Measurements from ENCODE around the gene H2AZ2.
A peak's percentile ranks its signal among the peaks of the same experiment; 100 is the strongest.

The H2AZ2 gene

GRCh38 chr7:44882899-44883298, 35.0 kb upstream of the H2AZ2 start:
- POLR2A ChIA-PET, result no interaction called here
- Histone ChIP-seq H3K4me3 (ENCODE audit: control insufficient read depth in 1 of 7, extremely low read depth in 1 of 7, insufficient read depth in 4 of 7, low read depth in 2 of 7, low read length in 6 of 7) (peak overlapping the region in 3 of 7 experiments; percentile 73 to 91 (median 76)), H3K9me3 (ENCODE audit: control extremely low read depth in 1 of 5, control insufficient read depth in 4 of 5, insufficient read depth in 2 of 5, low read depth in 1 of 5, low read length in 4 of 5) (no peaks in the 10 kb centered on the region), H3K27ac (ENCODE audit: insufficient read depth in 1 of 2, low read depth in 1 of 2, low read length in 2 of 2, poor library complexity in 1 of 2, severe bottlenecking in 2 of 2) (peak overlapping the region in 1 of 2 experiments; percentile 65), H3K36me3 (ENCODE audit: control insufficient read depth in 4 of 4, insufficient read depth in 4 of 4, low read length in 3 of 4) (peaks cover 4 to 22% (median 7%) of the 10 kb centered on the region in 4 experiments), H3K4me1 (ENCODE audit: control extremely low read depth in 1 of 4, control insufficient read depth in 4 of 4, insufficient read depth in 4 of 4, low read length in 3 of 4) (peaks cover 40 to 66% (median 56%) of the 10 kb centered on the region in 4 experiments), H3K27me3 (replicated peaks in 2 of 5; ENCODE audit: control insufficient read depth in 4 of 5, insufficient read depth in 5 of 5, low read length in 4 of 5) (no peaks in the 10 kb centered on the region)
- DNase-seq, result no peak
- CTCF ChIA-PET, result interaction anchor here (1.5 to 3.5 kb wide), 4 partner anchors 11 to 91 kb away, joined by 5 to 22 read pairs (median 8); no protein-coding TSS in a partner anchor
- no CpG with 5 or more reads among the region's 3 CpGs for WGBS (ENCODE audit: insufficient coverage)

- ChIA-PET POLR2A (interaction anchor here (0.7 to 1.1 kb wide), 3 partner anchors 24 to 122 kb away, joined by 3 read pairs; no protein-coding TSS in a partner anchor), CTCF (interaction anchor here (0.6 to 3.5 kb wide), 14 partner anchors 9 to 117 kb away, joined by 3 to 22 read pairs (median 4); partner anchors contain the start of gene H2AZ2)
- H3K27ac ChIP-seq (ENCODE audit: insufficient read depth in 1 of 2, low read depth in 1 of 2, low read length in 2 of 2, poor library complexity in 1 of 2, severe bottlenecking in 2 of 2), result peak overlapping the region in 1 of 2 experiments; percentile 68
- no peaks in the 10 kb centered on the region for H3K9me3 ChIP-seq (ENCODE audit: control extremely low read depth in 1 of 5, control insufficient read depth in 4 of 5, insufficient read depth in 2 of 5, low read depth in 1 of 5, low read length in 4 of 5)
- H3K4me1 ChIP-seq (ENCODE audit: control extremely low read depth in 1 of 4, control insufficient read depth in 4 of 4, insufficient read depth in 4 of 4, low read length in 3 of 4), result peaks cover 40 to 65% (median 56%) of the 10 kb centered on the region in 4 experiments
- H3K36me3 ChIP-seq (ENCODE audit: control insufficient read depth in 4 of 4, insufficient read depth in 4 of 4, low read length in 3 of 4), result peaks cover 6 to 22% (median 7%) of the 10 kb centered on the region in 4 experiments
- peak overlapping the region in 6 of 7 experiments; percentile 37 to 76 (median 66) for H3K4me3 ChIP-seq (ENCODE audit: control insufficient read depth in 1 of 7, extremely low read depth in 1 of 7, insufficient read depth in 4 of 7, low read depth in 2 of 7, low read length in 6 of 7)
- no peaks in the 10 kb centered on the region for H3K27me3 ChIP-seq (replicated peaks in 2 of 5; ENCODE audit: control insufficient read depth in 4 of 5, insufficient read depth in 5 of 5, low read length in 4 of 5)
- DNase-seq, result peak in 2 of 3 donors; percentile 61 to 63
Measured at GRCh38 chr7:44881610-44882009, 33.7 kb upstream of the H2AZ2 start.

GRCh38 chr7:44881066-44881600, 33.2 kb upstream of the H2AZ2 start:
- CTCF ChIA-PET, result interaction anchor here (1.0 to 3.5 kb wide), 11 partner anchors 8 to 93 kb away, joined by 3 to 22 read pairs (median 4); partner anchors contain the start of gene H2AZ2
- POLR2A ChIA-PET, result interaction anchor here (0.9 to 1.1 kb wide), 2 partner anchors 23 to 102 kb away, joined by 3 read pairs; no protein-coding TSS in a partner anchor
- H3K27me3 ChIP-seq (replicated peaks in 2 of 5; ENCODE audit: control insufficient read depth in 4 of 5, insufficient read depth in 5 of 5, low read length in 4 of 5), result no peaks in the 10 kb centered on the region
- DNase-seq, result no peak
- H3K4me1 ChIP-seq (ENCODE audit: control extremely low read depth in 1 of 4, control insufficient read depth in 4 of 4, insufficient read depth in 4 of 4, low read length in 3 of 4), result peaks cover 38 to 60% (median 52%) of the 10 kb centered on the region in 4 experiments
- no CpG with 5 or more reads among the region's 1 CpG for WGBS (ENCODE audit: insufficient coverage)
- H3K27ac ChIP-seq (ENCODE audit: insufficient read depth in 1 of 2, low read depth in 1 of 2, low read length in 2 of 2, poor library complexity in 1 of 2, severe bottlenecking in 2 of 2), result peak overlapping the region in 1 of 2 experiments; percentile 68
- no peaks in the 10 kb centered on the region for H3K9me3 ChIP-seq (ENCODE audit: control extremely low read depth in 1 of 5, control insufficient read depth in 4 of 5, insufficient read depth in 2 of 5, low read depth in 1 of 5, low read length in 4 of 5)
- H3K36me3 ChIP-seq (ENCODE audit: control insufficient read depth in 4 of 4, insufficient read depth in 4 of 4, low read length in 3 of 4), result peaks cover 6 to 22% (median 7%) of the 10 kb centered on the region in 4 experiments
- peak overlapping the region in 6 of 7 experiments; percentile 37 to 76 (median 66) for H3K4me3 ChIP-seq (ENCODE audit: control insufficient read depth in 1 of 7, extremely low read depth in 1 of 7, insufficient read depth in 4 of 7, low read depth in 2 of 7, low read length in 6 of 7)

GRCh38 chr7:44880317-44881018, 32.6 kb upstream of the H2AZ2 start:
- Histone ChIP-seq H3K27ac (ENCODE audit: insufficient read depth in 1 of 2, low read depth in 1 of 2, low read length in 2 of 2, poor library complexity in 1 of 2, severe bottlenecking in 2 of 2) (peak overlapping the region in 1 of 2 experiments; percentile 68), H3K36me3 (ENCODE audit: control insufficient read depth in 4 of 4, insufficient read depth in 4 of 4, low read length in 3 of 4) (peaks cover 6 to 22% (median 7%) of the 10 kb centered on the region in 4 experiments), H3K9me3 (ENCODE audit: control extremely low read depth in 1 of 5, control insufficient read depth in 4 of 5, insufficient read depth in 2 of 5, low read depth in 1 of 5, low read length in 4 of 5) (no peaks in the 10 kb centered on the region), H3K4me3 (ENCODE audit: control insufficient read depth in 1 of 7, extremely low read depth in 1 of 7, insufficient read depth in 4 of 7, low read depth in 2 of 7, low read length in 6 of 7) (peak overlapping the region in 6 of 7 experiments; percentile 37 to 76 (median 62)), H3K4me1 (ENCODE audit: control extremely low read depth in 1 of 4, control insufficient read depth in 4 of 4, insufficient read depth in 4 of 4, low read length in 3 of 4) (peaks cover 36 to 56% (median 48%) of the 10 kb centered on the region in 4 experiments), H3K27me3 (replicated peaks in 2 of 5; ENCODE audit: control insufficient read depth in 4 of 5, insufficient read depth in 5 of 5, low read length in 4 of 5) (no peaks in the 10 kb centered on the region)
- ChIA-PET POLR2A (interaction anchor here (1.1 kb wide), 1 partner anchor 103 kb away, joined by 3 read pairs; no protein-coding TSS in a partner anchor), CTCF (interaction anchor here (1.2 to 3.5 kb wide), 6 partner anchors 14 to 40 kb away, joined by 3 to 22 read pairs (median 4); no protein-coding TSS in a partner anchor)
- DNase-seq, result peak in 2 of 3 donors; percentile 21 to 33
- WGBS (ENCODE audit: insufficient coverage), result 0% methylated on average over 1 of the region's 4 CpGs

- WGBS (ENCODE audit: insufficient coverage), result 87% methylated on average over 3 of the region's 4 CpGs
- Histone ChIP-seq H3K9me3 (ENCODE audit: control extremely low read depth in 1 of 5, control insufficient read depth in 4 of 5, insufficient read depth in 2 of 5, low read depth in 1 of 5, low read length in 4 of 5) (no peaks in the 10 kb centered on the region), H3K27ac (ENCODE audit: insufficient read depth in 1 of 2, low read depth in 1 of 2, low read length in 2 of 2, poor library complexity in 1 of 2, severe bottlenecking in 2 of 2) (no peak overlapping the region), H3K4me1 (ENCODE audit: control extremely low read depth in 1 of 4, control insufficient read depth in 4 of 4, insufficient read depth in 4 of 4, low read length in 3 of 4) (peaks cover 14 to 21% (median 18%) of the 10 kb centered on the region in 4 experiments), H3K36me3 (ENCODE audit: control insufficient read depth in 4 of 4, insufficient read depth in 4 of 4, low read length in 3 of 4) (peaks cover 0 to 8% (median 2%) of the 10 kb centered on the region in 4 experiments), H3K27me3 (replicated peaks in 2 of 5; ENCODE audit: control insufficient read depth in 4 of 5, insufficient read depth in 5 of 5, low read length in 4 of 5) (no peaks in the 10 kb centered on the region), H3K4me3 (ENCODE audit: control insufficient read depth in 1 of 7, extremely low read depth in 1 of 7, insufficient read depth in 4 of 7, low read depth in 2 of 7, low read length in 6 of 7) (no peak overlapping the region)
- no peak for DNase-seq
- CTCF ChIA-PET, result interaction anchor here (1.1 to 4.3 kb wide), 4 partner anchors 8 to 46 kb away, joined by 3 to 18 read pairs (median 4); no protein-coding TSS in a partner anchor
- POLR2A ChIA-PET, result no interaction called here
Measured at GRCh38 chr7:44876393-44876792, 28.5 kb upstream of the H2AZ2 start.

- Histone ChIP-seq H3K27ac (ENCODE audit: insufficient read depth in 1 of 2, low read depth in 1 of 2, low read length in 2 of 2, poor library complexity in 1 of 2, severe bottlenecking in 2 of 2) (no peak overlapping the region), H3K9me3 (ENCODE audit: control extremely low read depth in 1 of 5, control insufficient read depth in 4 of 5, insufficient read depth in 2 of 5, low read depth in 1 of 5, low read length in 4 of 5) (no peaks in the 10 kb centered on the region), H3K36me3 (ENCODE audit: control insufficient read depth in 4 of 4, insufficient read depth in 4 of 4, low read length in 3 of 4) (peaks cover 0 to 4% (median 2%) of the 10 kb centered on the region in 4 experiments), H3K27me3 (replicated peaks in 2 of 5; ENCODE audit: control insufficient read depth in 4 of 5, insufficient read depth in 5 of 5, low read length in 4 of 5) (no peaks in the 10 kb centered on the region), H3K4me3 (ENCODE audit: control insufficient read depth in 1 of 7, extremely low read depth in 1 of 7, insufficient read depth in 4 of 7, low read depth in 2 of 7, low read length in 6 of 7) (no peak overlapping the region), H3K4me1 (ENCODE audit: control extremely low read depth in 1 of 4, control insufficient read depth in 4 of 4, insufficient read depth in 4 of 4, low read length in 3 of 4) (peaks cover 4 to 9% (median 7%) of the 10 kb centered on the region in 4 experiments)
- DNase-seq, result no peak
- 100% methylated on average over 5 of the region's 11 CpGs for WGBS (ENCODE audit: insufficient coverage)
- CTCF ChIA-PET, result interaction anchor here (1.0 to 4.3 kb wide), 5 partner anchors 9 to 19 kb away, joined by 3 to 18 read pairs (median 3); no protein-coding TSS in a partner anchor
- POLR2A ChIA-PET, result no interaction called here
Measured at GRCh38 chr7:44875241-44875640, 27.4 kb upstream of the H2AZ2 start.

All from common myeloid progenitor, CD34-positive (primary cell).